ENCODE measurements around the gene KCNJ1.

The KCNJ1 gene

DNA sequence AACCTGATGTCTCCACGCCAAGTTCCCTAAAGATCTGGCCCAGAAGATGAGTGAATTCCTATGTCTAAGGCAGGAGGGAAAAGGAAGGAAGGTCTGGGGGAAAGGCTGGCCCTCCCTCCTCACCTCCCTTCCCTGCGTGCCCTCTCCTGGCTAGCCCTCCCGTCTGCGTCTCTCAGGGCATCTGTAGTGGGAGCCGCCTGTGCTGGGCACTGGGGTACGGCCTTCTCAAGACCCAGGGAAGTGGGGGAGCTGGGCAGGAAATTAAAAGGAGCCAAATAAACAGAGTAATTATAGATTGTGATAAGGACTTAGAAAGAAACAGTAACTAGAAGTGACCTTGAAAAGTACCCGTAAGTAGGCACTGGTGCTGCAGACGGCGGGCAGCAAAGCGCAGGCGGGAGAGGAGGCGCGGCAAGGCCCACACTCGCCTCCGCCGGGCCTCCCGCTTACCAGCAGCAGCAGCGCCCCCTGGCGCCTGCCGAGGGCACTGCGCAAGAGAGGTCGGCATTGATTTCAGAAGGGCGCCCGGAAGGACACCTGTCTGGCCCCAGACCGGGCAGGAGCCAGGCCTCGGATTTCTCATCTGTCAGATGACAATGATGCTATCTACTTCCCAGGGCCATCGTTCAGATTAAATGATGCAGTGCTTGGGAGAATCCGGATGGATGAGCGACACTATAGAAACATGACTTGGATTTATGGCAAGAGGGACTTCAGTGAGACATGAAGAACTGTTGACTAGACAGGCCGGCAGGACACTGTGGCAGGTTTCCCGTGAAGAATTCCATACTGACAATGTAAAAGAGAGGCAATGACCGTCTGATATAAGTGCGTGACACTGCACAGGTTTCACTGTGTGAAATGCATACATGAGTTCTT lies 7.3 kb downstream of the KCNJ1 start:
- in situ Hi-C loops (cut with HindIII; ENCODE audit: low sequenced_read_pairs) = loop anchor here (10.0 kb wide), 1 partner anchor 705 kb away; no protein-coding TSS in a partner anchor

DNA sequence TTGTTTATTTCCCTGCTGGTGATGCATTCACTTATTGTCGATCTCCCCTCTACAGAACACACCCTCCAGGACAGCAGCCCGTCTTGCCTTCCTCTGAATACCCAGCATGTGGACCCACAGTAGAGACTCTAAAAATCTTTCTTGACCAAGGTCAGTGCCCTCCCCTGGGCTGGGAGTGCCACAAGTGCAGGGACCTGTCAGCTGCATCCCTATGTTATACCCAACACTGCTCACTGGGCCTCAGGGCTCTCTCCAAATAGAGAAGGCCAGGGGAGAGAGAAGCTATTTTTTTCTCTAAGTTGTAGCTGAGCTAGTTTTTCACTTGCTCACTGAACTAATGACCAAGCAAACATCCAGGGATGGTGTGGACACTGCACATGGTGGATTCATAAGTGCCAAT lies 9.8 kb downstream of the KCNJ1 start:
- in situ Hi-C loops (cut with HindIII; ENCODE audit: low sequenced_read_pairs) = no loop called here

DNA sequence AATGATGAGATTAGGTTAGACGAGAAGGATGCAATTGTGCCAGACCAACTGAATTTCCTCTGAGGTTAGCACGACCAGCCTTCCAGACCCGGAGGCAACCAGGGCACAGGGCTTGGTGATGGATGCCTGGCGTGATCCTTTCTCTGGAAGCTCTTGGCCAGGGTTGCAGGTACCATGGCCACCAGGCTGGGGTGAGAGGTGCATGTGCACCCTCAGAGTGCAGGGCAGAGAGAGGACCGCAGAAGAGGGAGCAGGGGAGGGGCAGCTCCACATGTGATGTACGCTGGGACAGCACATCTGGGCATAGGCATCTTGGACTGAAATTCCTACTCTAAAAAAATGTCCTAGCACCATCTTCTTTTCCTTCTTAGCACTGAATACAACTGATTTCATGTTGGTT lies 10.9 kb downstream of the KCNJ1 start:
- in situ Hi-C loops (cut with HindIII; ENCODE audit: low sequenced_read_pairs) = no loop called here

DNA sequence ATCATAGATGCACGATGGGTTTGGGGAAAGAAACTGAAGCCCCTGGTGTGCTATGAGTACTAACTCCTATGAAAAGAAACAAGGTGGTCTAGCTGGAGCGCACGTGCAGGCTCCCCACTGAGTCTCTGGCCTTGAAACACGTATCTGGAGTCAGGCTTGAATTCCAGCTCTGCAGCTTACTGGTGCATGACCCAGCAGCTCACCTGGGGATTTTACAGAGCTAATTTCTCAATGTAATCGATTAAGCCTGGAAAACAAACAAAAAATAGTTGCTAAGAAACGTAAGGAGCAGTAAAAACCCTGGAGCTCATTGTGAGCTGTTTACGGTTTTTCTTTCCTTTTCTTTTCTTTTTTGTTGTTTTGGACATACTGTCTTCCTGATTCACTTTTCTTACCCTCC lies 12.3 kb downstream of the KCNJ1 start:
- in situ Hi-C loops (cut with HindIII; ENCODE audit: low sequenced_read_pairs) = no loop called here

DNA sequence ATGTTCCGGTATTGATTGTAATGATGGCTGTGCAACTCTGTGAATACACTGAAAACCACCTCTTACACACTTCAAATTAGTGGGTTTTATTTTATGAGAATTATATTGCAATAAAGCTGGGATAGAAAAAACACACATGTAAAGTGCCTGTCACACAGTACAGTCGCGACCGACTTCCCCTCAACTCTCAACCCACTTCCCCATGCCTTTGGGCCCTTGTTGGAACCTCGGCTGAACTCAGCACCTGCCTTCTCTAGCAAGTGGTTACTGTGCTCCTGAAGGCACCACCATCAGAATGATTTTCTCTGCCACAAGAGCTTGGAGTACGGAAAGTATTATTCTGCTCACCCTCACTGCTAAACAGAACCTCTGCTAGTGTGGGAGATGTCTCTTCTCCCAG lies 13.5 kb downstream of the KCNJ1 start:
- in situ Hi-C loops (cut with HindIII; ENCODE audit: low sequenced_read_pairs) = no loop called here

DNA sequence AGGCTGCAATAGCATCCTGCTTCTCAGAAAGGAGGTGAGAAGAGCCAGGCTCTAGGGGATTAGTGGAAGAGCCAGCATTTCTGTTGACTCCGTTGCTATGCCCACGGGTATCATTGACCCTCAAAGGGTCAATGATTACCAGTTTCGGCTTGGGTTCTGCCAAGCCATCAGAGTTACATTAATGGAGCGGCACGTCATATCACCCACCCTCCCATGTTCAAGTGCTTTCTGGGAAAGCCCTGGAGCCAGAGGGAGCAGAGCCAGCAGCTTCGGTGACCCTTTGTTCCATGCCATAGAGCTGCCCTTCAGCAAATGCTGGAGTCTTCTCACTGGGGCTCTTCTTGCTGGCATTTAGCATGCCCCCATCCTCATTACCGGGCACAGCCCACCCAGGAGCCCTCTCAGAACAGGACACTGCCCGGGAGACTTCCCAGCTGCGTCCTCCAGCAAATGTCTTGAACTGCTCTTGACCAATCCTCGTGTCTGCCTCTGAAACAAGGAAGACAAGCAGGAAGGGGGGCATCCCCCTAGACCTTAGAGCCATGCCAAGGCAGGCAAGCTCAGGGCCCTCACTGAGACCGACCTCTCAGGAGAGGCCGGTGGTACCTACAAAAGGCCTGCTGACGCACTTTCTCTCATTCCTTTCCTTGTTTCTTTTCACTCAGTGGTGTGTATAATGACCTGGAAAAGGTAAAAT lies 14.6 kb downstream of the KCNJ1 start:
- in situ Hi-C loops (cut with HindIII; ENCODE audit: low sequenced_read_pairs) = no loop called here

DNA sequence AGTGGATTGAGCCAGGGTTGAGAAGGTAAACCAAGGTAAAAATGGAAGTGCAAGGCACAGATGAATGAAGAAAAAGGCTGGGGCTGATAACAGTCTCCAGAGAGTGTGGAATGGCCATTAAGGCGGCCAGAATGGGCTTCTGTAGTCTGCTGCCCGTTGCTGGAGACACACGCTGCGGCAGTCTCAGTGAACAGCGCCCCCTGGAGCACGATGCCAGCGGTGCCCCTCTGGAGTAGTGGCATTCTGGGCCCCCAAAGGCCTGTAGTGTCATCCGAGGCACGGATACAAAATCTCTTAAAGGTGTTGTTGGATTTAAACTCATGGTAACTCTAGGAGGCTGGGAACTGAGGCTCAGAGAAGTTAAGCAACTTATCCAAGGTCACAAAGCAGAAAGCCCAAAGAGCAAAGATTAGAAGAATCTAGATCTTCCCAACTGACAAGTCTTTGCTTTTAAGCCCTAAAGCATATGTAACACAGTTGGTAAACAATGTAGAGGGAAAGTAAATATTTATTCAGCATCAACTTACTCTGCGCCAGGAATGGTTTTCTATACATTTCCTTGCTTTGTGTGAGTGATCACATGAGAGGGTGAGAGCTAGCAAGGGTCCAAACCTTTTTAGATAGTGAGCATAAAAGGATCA lies 18.2 kb downstream of the KCNJ1 start:
- in situ Hi-C loops (cut with HindIII; ENCODE audit: low sequenced_read_pairs) = loop anchor here (25.0 kb wide), 1 partner anchor 812 kb away; no protein-coding TSS in a partner anchor

DNA sequence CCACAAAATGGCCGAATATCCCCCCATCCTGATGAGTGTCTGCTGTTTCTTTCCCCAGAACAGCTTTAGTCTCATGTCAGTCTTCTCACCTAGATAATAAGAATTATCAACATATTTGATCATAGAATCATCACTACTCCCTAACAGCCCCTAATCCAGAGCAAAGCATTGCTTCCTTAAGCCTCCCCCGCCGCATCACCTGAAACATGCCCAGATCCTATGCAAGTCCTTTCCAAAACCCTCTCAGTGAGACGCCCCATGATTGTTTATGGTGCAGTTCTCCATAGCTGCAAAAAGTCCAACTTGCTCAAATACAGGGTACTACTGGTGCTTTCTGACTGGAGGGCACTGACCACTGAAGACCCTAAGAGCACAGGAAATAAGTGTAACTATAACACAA lies 20.1 kb downstream of the KCNJ1 start:
- in situ Hi-C loops (cut with HindIII; ENCODE audit: low sequenced_read_pairs) = loop anchor here (25.0 kb wide), 1 partner anchor 810 kb away; no protein-coding TSS in a partner anchor

DNA sequence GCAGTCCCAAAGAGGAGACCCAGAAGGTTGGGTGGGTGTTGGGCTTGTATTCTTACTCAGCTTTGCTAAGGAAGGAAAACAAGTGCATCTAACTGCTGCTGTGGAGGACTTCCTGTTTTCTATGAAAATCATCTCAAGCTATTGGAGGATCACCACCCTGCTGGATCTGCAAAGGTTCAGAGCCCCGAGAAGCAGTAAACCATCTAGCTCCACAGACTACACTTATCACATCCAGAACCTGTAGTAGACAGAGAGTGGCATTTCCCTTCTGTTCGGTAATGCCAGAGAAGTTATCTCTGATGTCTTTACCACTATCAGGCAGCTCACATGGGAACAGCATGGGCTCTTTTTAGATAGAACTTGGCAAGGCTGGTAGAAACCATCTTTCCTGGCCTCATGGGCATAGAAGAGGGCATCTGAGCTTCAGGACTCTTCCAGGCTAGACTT lies 21.7 kb downstream of the KCNJ1 start:
- in situ Hi-C loops (cut with HindIII; ENCODE audit: low sequenced_read_pairs) = loop anchor here (25.0 kb wide), 1 partner anchor 808 kb away; no protein-coding TSS in a partner anchor

DNA sequence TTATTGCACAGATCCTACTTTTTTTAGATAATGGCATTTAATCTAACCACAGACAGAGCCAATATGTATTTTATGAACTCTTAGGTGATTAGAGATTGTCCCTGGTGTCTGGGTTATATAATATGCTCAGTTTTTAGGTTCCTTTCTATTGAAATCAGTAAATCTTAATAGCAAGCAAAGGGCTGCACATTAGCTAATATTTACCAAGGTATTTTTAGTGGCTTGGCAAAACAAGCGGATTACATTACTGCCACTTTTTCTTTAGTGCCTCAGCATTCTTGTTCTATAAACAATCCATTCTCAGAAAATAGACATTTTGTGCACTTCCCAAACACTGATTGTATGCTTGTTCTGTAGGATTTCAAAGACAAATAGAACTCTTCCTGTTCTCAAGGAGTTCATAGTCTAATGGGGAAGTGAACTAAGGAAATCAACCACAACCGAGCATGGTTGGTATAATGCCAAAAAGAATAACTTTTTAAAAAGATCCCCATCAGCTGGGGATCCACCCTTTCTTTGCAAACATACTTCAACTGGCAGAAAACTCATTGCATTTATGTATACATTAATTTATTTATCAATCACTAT lies 23.8 kb downstream of the KCNJ1 start:
- in situ Hi-C loops (cut with HindIII; ENCODE audit: low sequenced_read_pairs) = loop anchor here (25.0 kb wide), 1 partner anchor 806 kb away; no protein-coding TSS in a partner anchor

DNA sequence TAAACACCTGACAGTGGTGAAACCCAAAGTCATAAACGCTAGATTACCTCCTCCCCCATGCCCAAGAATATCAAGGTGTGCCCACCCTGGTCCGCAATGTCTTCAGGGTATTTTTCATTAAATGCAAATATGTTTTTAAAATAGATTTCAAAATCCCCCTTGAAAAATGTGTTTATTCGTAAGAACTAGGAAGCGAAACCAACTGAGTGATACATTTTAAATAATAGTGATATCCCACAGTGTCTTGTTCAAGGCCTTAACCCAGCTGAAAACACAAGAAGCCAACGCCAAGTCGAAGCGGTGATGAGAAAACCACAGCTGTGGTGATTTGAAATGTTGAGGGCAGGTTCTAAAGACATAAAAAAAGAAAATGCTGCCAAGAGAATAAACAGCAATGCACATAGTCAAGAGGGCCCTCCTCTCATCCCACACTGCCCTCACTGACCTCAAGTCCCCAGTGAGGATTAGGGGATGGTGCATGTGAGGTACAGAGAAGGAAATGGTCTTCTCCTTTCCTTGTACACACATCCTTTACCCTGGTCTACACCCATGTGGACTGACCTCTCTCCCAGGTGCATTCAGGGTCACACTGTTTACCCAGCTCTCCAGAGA lies 25.5 kb downstream of the KCNJ1 start:
- in situ Hi-C loops (cut with HindIII; ENCODE audit: low sequenced_read_pairs) = loop anchor here (25.0 kb wide), 1 partner anchor 804 kb away; no protein-coding TSS in a partner anchor

DNA sequence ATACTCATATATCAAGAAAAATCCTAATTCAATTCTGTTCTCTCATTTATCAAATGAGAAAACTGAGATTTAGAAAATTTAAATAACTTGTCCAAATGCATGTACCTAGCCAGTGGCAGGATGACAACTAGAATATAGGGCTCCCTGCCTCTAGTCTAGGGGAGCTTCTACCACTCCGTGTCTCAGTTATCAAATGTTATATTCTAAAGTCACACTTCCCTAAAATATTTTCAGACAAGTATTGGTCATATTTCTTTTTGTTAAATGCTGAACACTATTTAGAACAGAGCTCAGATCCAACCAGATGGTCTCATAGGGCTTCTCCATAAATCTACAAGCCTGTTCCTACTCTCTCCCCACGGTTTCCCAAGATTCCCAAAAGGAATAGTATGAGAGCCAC lies 26.3 kb downstream of the KCNJ1 start:
- in situ Hi-C loops (cut with HindIII; ENCODE audit: low sequenced_read_pairs) = loop anchor here (25.0 kb wide), 1 partner anchor 803 kb away; no protein-coding TSS in a partner anchor

DNA sequence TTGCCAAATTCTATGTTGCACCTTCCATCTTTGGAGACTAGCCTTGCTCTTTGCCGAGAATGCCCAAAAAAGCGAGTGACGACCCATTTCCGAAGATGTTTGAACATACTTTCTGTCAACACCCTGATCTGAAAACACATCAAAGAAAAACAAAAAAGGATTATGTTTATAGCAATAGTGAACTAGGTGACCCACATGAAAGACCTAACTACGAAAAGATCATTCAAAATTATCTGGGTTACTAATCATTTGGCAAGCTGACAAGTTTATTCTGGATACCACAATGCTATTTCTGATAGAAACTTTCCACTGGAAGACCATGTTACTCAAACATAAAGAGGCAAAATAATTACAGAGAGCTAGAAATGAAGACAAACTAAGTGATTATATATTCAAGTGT lies 27.0 kb downstream of the KCNJ1 start:
- in situ Hi-C loops (cut with HindIII; ENCODE audit: low sequenced_read_pairs) = loop anchor here (25.0 kb wide), 1 partner anchor 803 kb away; no protein-coding TSS in a partner anchor

DNA sequence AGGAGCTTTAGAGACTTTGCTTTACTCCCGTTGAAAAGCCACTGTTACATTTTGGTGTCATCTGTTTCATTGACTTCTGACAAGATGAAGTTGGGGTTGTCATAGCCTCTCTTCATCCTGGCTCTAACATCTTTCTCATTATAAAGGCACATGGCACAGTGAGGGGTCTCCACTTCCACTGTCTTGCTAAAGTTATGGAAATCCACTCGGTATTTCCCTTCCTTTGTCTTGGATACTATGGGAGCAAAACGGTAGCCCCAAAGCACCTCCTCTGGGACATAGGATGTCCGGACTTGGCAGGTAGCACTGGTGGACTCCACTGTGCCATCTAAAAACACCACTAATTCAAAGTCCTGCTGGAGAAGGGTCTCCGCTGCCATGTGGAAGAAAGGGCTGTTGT lies 28.0 kb downstream of the KCNJ1 start:
- in situ Hi-C loops (cut with HindIII; ENCODE audit: low sequenced_read_pairs) = loop anchor here (10.0 to 25.0 kb wide), 3 partner anchors 214 to 802 kb away; no protein-coding TSS in a partner anchor

DNA sequence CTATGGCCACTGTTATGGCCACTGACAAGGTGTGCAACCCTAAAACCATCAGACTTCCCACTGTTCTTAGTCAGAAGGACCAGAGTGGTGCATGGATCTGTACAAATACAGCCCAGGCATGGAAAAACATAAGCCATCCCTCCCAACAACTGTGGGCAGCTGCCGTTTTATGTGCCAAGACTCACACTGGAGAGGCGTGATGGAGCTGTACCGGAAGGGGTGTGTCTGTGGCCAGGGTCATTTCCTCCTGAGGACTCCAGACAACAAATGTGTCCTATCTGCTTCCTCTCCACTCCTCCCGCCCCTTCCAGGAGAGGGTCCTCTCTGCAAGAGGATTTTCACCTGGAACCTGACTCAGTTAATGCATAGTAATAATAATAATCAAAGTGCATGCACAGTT lies 29.5 kb downstream of the KCNJ1 start:
- in situ Hi-C loops (cut with HindIII; ENCODE audit: low sequenced_read_pairs) = loop anchor here (10.0 to 25.0 kb wide), 3 partner anchors 213 to 800 kb away; no protein-coding TSS in a partner anchor

DNA sequence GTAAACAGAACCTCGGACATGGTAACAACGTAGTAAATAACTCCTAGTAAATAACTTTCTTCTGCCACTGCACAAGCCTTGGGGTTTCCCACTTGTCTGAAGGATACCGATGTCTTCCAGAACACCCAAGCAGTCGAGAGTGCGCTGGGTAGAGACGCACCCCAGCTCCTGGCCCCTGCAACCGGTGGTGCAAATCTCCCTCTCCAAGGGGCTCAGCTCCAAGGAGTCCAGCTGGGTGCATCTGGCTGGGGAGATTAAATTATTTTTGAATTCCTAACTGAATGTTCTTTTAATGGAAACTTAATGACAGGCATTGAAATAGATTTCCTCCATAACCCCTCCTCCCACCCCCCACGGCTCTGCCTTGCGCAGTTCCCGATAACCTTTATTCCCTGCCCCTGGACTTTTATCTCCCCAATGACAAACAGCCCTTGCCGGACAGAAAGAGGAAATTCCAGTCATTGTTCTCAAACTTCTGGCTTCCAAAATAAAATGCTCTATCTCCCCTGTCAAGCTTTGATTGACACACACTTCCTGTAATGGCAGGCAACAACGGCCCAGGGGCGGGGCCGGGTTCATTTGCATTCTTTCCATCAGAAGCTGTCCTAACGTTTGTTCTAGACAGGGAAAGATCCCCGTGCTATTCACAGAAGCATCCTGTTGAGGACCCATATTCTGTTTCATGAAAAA lies 31.2 kb downstream of the KCNJ1 start:
- in situ Hi-C loops (cut with HindIII; ENCODE audit: low sequenced_read_pairs) = loop anchor here (10.0 to 25.0 kb wide), 3 partner anchors 211 to 799 kb away; no protein-coding TSS in a partner anchor

DNA sequence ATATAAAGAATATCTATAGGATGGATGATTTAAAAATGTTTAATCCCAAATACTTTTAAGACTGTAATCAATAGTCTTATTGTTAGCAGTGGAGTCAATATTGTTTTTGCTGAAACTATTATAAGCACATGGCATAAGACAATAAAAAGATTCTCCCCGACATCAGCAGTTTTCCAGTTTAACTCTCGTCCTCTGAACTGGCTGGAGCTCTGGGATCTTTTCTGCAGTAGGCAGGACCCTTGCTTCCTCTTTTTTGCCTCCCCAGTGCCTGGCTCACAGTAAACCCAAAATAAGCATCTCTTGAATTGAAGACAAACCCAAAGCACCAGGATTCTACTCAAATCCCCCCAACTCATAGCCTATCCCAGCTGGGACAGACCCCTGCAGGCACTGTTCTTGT lies 32.9 kb downstream of the KCNJ1 start:
- in situ Hi-C loops (cut with HindIII; ENCODE audit: low sequenced_read_pairs) = loop anchor here (10.0 to 25.0 kb wide), 3 partner anchors 209 to 797 kb away; no protein-coding TSS in a partner anchor

DNA sequence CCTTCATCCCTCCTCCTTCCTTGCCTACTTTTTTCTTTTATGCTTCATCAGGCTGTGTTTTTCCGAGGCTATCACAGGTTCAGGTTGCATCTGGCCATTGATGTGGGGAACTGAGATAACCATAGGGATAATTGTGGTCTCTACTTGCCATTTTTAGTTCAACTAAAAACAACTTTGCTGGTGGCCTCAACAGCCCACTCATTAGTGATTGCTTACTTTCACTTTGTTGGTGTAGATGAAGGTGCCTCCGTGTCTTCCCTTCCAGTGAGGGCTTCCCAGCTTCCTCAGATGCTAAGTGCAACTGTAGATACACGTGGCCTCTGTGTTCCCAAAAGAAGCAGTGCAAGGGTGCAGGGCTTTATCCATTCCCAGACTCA lies 35.0 kb downstream of the KCNJ1 start:
- in situ Hi-C loops (cut with HindIII; ENCODE audit: low sequenced_read_pairs) = loop anchor here (10.0 to 25.0 kb wide), 3 partner anchors 207 to 795 kb away; no protein-coding TSS in a partner anchor

Measured in endothelial cell of hepatic sinusoid (primary cell).